ENCODE data around the gene TENM4. TPM values are rescaled to one million over a fixed set of nuclear protein-coding genes. Genes with fewer than 3 reads are reported as not detected.

TENM4 gene
- polyA plus RNA-seq, 3 donors, result 21.1 to 26.5 (median 26.0) TPM

DNA sequence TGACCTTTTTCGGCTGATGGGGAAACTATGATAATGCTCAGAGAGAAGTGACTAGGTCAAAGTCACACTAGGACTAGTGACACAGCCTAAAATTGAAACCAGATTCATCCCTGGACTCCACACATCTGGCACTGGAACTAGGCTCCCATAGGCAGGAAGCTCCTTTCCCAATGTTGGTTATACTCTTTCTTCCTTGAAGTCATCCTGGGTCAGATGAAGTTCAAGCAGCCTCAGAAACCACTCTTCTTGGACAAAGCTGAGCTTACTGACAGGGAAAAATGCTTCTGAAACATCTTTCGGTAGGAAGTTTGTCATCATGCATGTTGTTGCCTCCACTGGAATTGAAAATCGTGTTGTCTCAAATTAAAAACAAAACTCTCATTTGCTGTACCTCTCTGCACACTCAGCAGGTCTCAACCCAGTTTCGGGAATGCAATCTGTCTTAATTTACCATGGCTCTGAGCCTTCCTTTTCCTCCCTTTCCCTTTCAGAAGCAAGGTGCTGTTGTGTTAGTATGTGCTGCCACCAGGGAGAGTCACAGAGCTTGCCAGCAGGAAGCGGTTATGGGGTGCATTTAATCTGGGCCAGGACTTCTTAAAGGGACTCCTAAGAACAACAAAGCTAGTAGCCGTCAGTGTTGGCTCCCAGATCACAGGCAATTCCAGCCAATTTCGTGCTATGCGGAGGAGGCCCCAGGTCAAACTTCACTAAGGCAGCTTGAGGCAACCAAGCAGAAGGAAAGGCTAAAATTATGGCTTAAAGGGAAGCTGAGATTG lies 384.8 kb downstream of the TENM4 start:
- DNase-seq, result no peak

DNA sequence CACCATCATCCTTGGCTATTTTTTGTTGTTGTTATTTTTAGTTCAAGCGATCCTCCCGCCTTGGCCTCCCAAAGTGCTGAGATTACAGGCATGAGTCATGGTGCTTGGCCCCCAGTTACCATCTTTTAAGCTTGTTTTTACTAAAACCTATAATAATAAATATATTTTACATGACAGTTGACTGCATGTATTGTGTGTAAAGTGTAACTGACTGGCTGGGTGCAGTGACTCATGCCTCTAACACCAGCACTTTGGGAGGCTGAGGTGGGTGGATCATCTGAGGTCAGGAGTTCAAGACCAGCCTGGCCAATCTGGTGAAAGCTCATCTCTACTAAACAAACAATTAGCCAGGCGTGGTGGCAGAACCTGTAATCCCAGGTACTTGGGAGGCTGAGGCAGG lies 386.2 kb downstream of the TENM4 start:
- no peak for DNase-seq

DNA sequence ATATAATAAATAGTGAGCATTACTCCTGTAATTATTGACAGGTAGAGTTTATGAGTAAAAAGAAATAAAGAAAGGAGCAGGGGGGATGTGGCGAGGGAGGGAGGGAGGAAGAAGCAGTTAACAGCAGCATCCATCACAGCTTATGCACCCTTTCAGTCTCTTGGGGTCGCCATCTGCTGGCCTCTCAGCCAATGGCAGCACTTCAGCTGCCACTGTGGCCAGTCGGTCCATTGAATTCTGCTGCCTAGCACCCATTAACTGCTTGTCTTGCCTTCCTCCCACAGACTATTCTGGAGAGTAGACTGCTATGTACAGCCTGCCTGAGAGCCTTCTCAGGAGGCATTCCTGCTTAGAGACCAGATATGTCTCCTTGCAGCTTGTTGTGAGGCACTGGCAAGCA lies 388.3 kb downstream of the TENM4 start:
- no peak for DNase-seq

DNA sequence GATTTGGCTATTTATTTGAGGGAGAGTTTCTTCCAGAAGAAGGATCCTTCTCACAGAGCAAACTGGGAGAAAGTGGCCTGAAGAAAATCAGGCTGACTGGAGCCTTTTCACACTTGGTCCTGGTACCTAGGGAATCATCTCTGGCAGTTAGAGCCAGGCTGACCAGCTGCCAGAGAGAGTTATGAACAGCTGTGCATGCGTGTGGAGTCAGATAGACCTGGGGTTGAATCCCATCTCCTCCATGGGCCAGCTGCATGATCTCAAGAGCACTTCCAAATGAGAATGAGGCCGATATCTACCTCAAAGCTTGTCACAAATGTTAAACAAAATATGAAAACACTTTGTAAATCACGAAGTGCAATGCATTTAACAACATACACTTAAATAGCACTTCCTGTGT lies 390.0 kb downstream of the TENM4 start:
- DNase-seq, result no peak

DNA sequence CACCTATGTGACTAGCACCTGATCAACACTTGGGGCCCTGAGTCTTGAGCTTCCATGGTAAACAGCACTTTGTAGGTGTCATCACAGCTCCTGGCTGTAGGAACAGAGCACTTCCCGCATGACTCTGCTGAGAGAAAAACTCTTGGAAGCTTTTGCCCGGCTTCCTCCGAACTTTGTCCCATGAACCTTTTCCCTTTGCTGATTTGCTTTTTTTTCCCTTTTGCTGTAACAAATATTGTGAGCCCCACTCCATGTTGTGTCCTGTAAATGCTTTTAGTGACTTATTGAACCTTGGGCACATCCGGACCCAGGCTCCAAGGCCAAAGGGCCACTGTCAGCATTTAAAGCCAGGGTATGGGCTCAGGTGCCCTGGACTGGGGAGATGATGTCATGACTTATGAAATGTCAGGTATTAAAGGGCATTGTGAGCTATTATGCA lies 391.1 kb downstream of the TENM4 start:
- no peak for DNase-seq

DNA sequence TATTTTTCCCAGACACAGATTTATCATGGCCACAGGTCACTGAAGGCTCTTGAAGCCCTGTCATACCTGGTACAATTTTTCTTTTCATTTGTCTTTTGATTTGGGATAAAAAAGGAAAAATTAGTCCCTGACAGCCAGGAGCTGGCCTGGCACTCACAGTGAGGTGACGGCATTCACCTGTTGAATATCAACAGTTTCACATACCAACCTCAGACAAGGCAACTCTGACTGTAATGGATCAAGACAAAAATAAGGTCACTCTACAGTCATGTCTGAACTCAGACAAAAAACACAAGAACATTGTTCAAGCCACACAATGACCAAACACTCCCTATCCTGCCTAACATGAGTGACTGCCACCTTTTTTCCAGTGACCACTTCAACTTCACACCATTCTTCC lies 392.9 kb downstream of the TENM4 start:
- no peak for DNase-seq

DNA sequence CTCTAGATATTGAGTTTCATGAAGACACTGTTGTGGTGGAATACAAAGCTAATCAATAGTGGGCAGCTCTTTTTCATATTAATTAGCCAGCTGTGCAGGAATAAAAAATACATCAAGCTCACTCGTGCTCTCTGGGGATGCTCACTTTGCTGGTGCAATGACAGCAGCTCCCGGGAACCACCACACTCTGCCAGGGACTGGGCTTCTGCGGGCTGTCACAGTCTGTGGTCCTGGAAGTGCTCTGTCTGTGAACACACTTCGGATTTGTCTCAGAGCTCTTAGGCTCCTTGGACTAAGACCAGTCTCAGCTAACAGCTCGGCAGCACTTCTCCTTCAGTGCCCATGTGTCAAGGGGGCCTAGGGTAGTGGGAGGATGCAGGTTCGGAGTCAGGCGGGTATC lies 393.5 kb downstream of the TENM4 start:
- no peak for DNase-seq

DNA sequence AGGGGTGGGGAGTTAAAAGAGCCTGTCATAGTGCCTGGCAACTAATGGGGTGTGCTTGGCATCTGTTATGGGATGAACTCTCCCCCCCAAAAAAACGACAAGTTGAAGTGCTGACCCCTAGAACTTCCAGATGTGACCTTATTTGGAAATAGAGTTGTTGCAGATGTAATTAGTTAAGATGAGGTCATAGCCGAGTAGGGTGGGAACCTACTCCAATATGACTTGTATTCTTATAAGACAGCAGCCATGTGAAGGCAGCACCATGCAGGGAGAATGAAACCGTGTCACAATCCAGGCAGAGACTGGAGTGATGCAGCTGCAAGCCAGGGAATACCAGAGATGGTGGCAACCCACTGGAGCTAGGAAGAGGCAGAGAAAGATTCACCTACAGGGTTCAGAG lies 394.5 kb downstream of the TENM4 start:
- no peak for DNase-seq

DNA sequence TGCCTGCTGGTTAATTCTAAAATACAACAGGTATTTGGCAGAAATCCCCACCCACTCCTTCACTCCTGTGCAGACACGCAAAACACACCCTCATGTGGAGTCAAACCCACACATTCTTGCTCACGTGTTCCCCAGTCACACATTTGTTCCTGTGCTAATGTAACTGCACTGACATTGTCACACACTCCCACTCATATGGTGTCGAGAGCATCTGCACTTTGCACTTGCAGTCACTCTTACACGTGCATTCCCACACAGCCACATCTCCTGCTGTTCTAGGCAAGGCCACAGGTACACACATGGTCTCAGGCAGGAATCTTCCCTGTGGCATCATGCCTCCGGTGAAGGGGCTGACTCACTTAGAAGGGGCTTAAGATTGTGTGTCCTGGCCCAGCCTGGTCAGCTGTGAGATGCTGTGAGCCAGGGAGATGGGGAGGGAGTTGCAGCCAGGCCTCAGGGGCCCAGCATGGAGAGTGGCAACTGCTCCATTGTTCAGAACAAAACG lies 395.0 kb downstream of the TENM4 start:
- no peak for DNase-seq

DNA sequence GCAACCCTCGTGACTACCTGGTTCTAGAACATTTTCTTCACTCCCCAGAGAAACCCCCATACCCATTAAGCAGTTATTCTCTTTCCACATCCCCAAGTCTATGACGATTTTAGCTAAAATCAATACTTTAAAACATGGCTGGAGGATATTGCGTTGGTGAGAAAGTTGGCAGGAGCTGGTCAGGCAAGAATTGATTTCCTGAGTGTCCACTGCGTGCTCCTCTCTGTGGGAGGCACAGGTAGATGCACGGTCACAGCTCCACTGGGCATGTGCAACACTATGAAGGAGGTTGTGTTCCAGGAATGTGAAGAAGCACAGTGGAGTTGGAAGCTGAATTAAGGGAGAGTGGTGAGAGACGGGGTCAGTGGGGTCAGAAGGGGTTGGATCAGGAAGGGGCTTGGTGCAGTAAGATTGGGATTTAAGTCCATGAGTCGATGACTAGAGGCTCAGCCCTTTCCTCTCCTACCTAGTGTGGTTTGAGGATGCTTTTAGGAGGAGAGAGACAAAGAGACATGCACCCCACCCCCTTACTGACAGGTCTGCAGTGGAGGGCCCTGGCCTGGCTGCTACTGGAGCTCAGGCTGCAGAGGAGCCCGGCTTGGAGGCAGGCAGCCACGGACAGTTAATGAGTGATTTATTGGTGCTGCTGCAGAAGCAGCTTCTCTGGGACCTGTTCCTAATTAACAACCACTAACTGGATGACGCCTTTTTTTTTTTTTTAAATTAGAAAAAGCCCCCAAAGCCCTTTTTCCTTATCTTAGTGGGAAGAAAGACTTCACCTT lies 395.6 kb downstream of the TENM4 start:
- no peak for DNase-seq

DNA sequence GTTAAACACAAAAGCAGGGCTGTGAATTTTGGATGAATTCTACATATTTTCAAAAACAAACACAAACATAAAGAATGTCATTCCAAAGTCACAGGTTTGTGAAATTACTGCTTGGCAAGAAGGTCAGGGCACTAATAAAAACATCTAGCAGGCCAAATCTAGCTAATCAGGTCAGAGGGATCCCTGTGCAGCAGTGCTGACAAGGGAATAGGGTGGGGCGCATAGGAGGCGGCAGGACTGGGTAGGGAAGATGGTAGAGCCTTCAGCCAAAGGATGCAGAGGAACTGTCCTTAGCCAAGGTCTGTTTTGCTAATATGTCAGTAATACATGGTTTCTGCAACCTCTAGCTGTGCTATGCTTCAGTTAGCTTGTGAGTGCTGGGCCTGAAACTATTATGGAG lies 396.6 kb downstream of the TENM4 start:
- DNase-seq, result no peak

DNA sequence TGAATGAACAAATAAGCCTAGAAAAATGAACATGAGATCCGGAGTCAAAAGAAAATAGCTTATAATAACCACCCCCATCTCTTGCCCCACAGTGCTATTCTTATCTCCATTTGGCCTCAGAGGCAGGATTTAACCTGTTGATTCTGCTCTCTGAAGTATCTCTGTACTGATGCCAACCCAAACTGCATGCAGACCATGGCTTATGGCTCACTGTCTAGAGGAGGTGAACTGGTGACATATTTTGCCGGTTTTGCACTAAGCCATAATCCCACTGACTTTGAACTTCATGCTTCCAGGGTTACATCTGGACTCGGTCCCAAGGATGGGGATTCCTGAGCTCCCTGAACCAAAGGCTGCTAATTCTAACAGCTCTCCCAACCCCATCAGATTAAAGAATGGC lies 397.1 kb downstream of the TENM4 start:
- DNase-seq, result no peak

DNA sequence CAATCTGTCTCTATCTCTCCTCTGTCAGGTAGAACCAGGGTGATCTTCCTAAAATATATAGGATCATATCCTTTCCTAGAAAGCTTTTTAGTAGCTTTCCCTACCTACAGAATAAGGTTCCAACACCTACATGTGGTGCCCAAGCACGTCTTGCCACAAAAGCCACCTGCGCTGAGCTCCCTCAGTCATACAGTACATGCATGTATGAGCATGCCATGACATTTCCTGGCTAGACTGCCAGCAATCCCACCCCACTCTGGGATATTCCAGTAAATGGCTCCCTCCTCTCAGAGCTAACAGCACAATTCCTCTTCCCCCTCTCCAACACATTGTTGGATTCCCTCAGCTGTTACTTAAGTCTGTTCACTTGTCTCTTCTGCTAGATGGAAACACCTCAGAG lies 398.0 kb downstream of the TENM4 start:
- no peak for DNase-seq

DNA sequence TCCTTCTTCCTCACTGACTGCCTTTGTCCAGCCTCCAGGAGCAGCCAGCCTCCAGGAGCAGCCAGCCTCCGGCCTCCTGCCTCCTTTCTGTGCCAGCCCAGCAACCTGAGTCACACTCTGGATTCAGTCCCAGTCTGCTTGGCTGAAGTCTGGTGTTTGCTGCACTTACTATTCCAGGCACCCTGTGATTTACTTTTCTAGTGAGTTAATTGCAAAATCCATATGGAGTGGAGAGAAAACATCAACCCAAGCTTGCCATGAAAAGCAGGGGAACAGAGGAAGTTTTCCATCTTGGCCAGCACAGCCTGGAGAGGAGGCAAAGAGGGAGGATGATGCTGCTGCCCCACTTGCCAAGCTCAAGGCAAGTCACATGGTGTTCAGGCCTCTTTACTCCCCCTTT lies 400.5 kb downstream of the TENM4 start:
- no peak for DNase-seq

DNA sequence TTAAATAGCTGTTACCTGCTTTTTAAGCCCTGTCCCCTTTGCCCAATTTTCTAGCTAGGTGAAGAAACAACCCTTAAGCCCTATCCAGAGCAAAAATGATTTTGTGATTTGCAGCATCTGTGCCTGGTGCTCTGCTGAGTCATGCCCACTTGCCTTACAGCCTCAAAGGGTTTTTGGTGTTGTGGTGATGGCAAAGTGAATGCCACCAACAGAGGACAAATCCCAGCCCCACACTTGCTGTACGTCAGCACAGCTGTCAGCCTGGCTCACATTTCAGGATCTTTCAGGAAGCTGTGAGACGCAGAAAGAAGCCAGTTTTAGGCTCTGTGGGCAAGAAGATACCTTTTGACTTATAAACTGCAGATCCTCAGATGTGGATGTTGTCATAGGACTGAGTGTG lies 401.7 kb downstream of the TENM4 start:
- no peak for DNase-seq

DNA sequence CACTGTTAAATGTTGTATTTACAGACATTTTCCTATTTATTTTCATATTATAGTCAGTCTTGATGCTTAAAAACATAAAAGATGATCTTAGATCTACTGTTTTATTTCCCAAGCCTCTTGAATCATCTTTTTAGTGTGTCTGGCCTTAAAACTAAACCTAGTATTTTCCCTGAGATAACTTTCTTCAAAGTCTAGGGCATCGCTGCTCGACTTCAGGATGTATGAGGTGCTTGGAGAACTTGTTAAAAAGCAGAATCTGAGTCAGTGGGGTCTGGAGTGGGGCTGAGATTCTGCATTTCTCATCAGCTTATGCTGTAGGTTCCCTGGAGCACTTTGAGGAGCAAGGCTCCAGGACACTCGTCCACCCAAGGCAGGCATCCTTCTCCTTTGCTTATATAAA lies 404.9 kb downstream of the TENM4 start:
- no peak for DNase-seq

DNA sequence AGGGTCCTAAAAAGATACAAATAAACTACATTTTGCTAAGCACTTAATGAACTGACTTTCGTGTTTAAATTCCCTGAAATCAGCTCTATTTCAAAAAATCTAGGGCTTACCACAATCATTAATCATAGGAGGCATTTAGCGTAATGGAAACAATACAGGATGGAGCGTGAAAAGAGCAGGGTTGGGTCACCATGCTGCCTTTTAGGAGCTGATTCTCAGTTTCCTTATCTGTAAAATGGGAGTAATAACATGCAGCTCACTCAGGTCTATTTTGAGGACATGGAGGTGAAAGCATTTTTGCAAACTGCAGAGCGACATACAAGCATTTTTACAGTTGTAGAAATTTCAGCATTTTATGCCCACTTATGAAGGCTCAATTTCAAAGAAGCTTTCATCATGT lies 407.0 kb downstream of the TENM4 start:
- no peak for DNase-seq

DNA sequence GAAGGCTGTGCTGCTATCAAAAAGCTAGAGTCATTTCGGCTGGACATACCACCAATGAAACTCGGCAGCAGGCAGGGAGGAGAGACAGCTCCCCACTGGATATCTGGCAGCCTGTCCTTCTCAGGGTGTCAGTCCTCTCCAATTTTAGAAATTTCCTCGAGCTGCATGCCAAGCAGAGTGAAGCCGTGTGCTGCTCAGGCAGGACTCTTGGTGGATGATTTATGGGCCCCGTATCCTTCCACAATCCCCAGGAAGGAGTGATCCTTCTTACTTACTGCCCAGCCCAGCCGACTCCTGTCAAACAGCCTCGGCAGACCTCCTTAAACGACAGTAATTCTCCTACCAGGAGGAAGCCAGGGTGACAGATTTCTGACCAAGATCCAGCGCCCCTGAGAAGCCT lies 410.4 kb downstream of the TENM4 start:
- peak; percentile 76 for DNase-seq

DNA sequence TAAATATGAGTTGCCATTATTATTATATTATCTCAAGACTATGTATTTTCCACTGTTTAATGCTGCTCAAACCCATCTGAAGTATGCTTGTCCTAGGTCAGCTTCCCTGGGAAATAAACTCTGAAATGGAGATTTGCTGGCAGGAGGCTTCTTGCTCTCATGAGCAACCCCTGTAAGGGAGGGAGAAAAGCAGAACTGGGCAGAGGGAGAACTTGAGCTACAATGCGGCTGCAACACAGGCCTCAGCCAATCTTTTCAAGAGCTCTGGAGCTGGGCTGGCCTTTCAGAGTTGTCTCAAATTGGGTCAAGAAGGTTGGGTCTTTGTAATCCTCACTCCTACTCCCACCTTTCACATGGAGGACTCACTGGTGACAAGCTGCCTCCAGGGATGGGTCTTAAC lies 412.6 kb downstream of the TENM4 start:
- no peak for DNase-seq

DNA sequence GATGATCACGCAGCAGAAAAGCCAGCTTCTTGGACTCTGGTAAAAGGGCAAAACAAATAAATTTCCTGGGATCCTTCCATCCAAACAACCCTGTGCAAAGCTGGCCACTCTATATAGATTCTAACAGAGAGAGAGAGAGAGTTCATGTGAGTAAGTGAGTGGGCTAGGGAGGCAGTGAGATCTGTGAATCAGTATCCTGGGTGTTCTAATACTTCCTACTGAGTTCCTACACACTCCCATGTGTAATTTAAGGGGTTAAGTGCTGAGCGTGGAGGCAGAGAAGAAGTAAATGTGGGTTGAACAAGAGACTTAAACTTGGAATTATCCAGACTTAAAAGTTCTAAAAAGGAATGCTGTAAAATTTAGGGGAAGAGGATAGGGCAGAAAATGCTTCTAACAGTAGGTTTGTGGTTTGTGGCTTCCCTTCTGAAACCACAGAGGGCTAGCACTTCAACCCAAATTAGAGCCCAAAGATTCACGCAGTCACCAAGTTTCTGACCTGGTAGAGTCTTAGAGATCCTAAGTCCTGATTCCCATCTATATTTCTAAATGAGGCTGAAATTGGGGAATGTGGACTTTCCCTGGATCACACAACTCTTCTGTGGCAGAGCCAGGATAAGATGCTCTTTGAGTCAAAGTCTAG lies 413.9 kb downstream of the TENM4 start:
- DNase-seq, result no peak

DNA sequence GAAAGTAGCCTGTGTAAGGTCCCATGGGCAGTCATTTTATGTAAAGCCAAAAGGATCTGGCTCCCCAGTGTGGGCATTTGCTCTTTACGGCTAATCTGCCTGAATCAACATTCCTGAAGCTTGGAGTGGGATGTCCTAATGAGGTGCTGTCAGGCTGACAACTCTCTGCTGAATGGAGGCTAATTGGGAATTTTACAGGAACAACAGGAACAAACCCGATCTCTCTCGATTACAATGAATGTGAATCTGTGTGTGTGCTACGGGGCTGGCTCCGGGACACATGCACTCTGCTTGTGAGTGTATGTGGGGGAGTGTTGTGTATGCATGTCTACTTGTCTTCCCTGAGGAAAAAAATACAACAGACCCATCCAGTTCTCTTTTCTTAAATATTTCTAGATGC lies 415.2 kb downstream of the TENM4 start:
- peak; percentile 23 for DNase-seq

DNA sequence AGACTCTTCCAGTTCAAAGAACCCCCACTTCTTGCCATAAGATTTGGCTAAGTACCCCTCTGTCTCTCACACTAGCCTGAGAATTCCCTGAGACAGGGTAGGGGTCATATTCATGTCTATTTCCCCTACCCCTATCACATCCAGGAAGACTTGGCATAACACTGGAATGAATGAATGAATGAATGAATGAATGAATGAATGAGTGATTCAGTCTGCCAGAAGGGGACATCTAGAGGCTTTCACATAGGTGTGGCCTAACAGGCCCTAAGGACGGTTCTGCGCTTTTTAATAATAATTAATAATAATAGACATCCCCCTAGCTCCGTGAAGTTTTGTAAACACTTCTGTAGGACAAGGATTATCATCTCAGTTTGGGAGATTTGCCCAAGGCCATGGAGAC lies 415.7 kb downstream of the TENM4 start:
- DNase-seq, result no peak

DNA sequence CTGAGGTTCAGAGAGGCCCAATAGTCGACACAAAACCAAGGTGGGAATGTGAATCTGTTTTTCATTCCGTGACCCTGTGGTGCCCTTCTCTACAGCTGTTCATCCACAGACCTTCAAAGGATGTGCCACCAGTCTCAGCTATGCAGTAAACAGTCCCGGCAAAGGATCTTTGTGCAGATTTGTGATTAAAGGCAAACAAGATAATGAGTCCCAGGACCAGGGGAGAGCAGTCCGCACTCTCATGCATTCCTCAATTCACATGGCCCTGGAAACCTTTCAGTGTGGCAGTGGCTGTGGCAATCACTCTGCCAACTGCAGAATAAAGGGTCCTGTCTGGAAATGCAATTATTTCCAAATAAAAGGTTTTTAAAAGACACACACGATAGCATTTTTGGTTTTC lies 418.6 kb downstream of the TENM4 start:
- DNase-seq, result no peak
